Osteoblast (primary cell): ENCODE data around the gene PRICKLE2. TPM values are rescaled to one million over a fixed set of nuclear protein-coding genes. Genes with fewer than 3 reads are reported as not detected.

Experiments used
- DNase-seq: peaks from one replicate; pipeline ENCODE4 v3.0.0; 2011; ENCODE audit warnings: low spot score, mixed read lengths; ENCODE audit not compliant: insufficient read length; ENCODE audit errors: missing footprints
- H2AFZ ChIP-seq: 2 replicates; pipeline ENCODE4 v1.6.0; 2011; ENCODE audit warnings: mild to moderate bottlenecking, low read length
- H3K27ac ChIP-seq: 2 replicates; pipeline ENCODE4 v1.5.1; 2011; ENCODE audit warnings: mild to moderate bottlenecking, low read depth, low read length, moderate library complexity
- H3K27me3 ChIP-seq: 2 replicates; pipeline ENCODE4 v1.6.0; 2012; ENCODE audit warnings: mild to moderate bottlenecking, control low read depth, inconsistent platforms, low read length, moderate library complexity; ENCODE audit not compliant: insufficient read depth
- H3K36me3 ChIP-seq: 2 replicates; pipeline ENCODE4 v1.5.1; 2011; ENCODE audit warnings: mild to moderate bottlenecking, low read length, control low read depth, moderate library complexity; ENCODE audit not compliant: insufficient read depth
- H3K4me1 ChIP-seq: 2 replicates; pipeline ENCODE4 v1.5.1; 2011; ENCODE audit warnings: mild to moderate bottlenecking, low read length, control low read depth, moderate library complexity; ENCODE audit not compliant: insufficient read depth
- H3K4me2 ChIP-seq: 2 replicates; pipeline ENCODE4 v1.6.0; 2011; ENCODE audit warnings: mild to moderate bottlenecking, low read length; ENCODE audit not compliant: insufficient read depth
- H3K4me3 ChIP-seq: fragments of 200-600 bp; sonication (generic); 3 replicates; pipeline ENCODE4 v1.5.1; 2012; ENCODE audit warnings: mild to moderate bottlenecking, low read length, inconsistent platforms; ENCODE audit not compliant: insufficient read depth
- H3K79me2 ChIP-seq: 2 replicates; pipeline ENCODE4 v1.6.0; 2012; ENCODE audit warnings: mild to moderate bottlenecking, low read length, control low read depth, inconsistent platforms; ENCODE audit not compliant: insufficient read depth
- H3K9me3 ChIP-seq: 2 replicates; pipeline ENCODE4 v1.5.1; 2011; ENCODE audit warnings: low read depth, low read length, control low read depth
- H4K20me1 ChIP-seq: 2 replicates; pipeline ENCODE4 v1.6.0; 2012; ENCODE audit warnings: mild to moderate bottlenecking, low read length, control low read depth; ENCODE audit not compliant: insufficient read depth
- CTCF ChIP-seq: IDR thresholded peaks from 2 replicates; pipeline ENCODE4 v1.5.1; 2011; ENCODE audit warnings: mild to moderate bottlenecking, low read depth, low read length, moderate library complexity; ENCODE audit errors: extremely low read depth
- total RNA-seq: library from RNA; depleted of rRNA; stranded (reverse); fragments of >200 nt; gene quantifications from 2 replicates; pipeline ENCODE4 v1.2.3, GENCODE V29; 2012

Gene PRICKLE2
- total RNA-seq, 1 donor = 18.8 TPM

GRCh38 chr3:64104006-64104405, 121.3 kb downstream of the PRICKLE2 start:
- H3K27me3 ChIP-seq = no peaks in the 10 kb centered on the region

GRCh38 chr3:64103131-64103530, 122.1 kb downstream of the PRICKLE2 start:
- H3K36me3 ChIP-seq = peaks cover 8% of the 10 kb centered on the region
- no peak overlapping the region for H3K27ac ChIP-seq
- no peaks in the 10 kb centered on the region for H4K20me1 ChIP-seq
- no peaks in the 10 kb centered on the region for H3K9me3 ChIP-seq
- no peak for DNase-seq
- TF ChIP-seq CTCF = no peak
- H2AFZ ChIP-seq = no peak overlapping the region
- peaks cover 3% of the 10 kb centered on the region for H3K4me1 ChIP-seq
- no peak overlapping the region for H3K4me3 ChIP-seq
- no peaks in the 10 kb centered on the region for H3K79me2 ChIP-seq
- H3K4me2 ChIP-seq = no peak overlapping the region
- H3K27me3 ChIP-seq = no peaks in the 10 kb centered on the region

More at GRCh38 chr3:64104006-64104405, 121.3 kb downstream of the PRICKLE2 start:
- Histone ChIP-seq H4K20me1 (no peaks in the 10 kb centered on the region), H3K79me2 (no peaks in the 10 kb centered on the region), H3K4me2 (no peak overlapping the region), H3K4me1 (peaks cover 3% of the 10 kb centered on the region), H3K27ac (no peak overlapping the region), H3K9me3 (no peaks in the 10 kb centered on the region), H3K36me3 (peaks cover 2% of the 10 kb centered on the region), H2AFZ (no peak overlapping the region), H3K4me3 (no peak overlapping the region)
- no peak for TF ChIP-seq CTCF
- DNase-seq = no peak

DNA sequence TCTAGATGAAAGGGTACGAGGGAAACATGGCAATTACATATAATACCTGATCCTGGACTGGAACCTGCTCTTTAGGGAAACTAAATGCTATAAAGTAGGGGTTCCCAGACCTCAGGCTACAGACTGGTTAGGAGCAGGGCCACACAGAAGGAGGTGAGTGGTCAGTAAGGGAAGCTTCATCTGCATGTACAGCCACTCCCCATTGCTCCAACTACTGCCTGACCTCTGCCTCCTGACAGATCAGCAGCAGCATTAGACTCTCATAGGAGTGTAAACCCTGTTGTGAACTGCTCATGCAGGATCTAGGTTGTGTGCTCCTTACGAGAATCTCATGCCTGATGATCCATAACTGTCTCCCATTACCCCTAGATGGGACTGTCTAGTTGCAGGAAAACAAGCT, 123.1 kb downstream of the PRICKLE2 start:
- no peak overlapping the region for H3K4me2 ChIP-seq
- H3K4me3 ChIP-seq = no peak overlapping the region
- H3K4me1 ChIP-seq = peaks cover 3% of the 10 kb centered on the region
- H3K27me3 ChIP-seq = no peaks in the 10 kb centered on the region
- no peaks in the 10 kb centered on the region for H4K20me1 ChIP-seq
- DNase-seq = no peak
- H3K27ac ChIP-seq = no peak overlapping the region
- peaks cover 8% of the 10 kb centered on the region for H3K36me3 ChIP-seq
- no peaks in the 10 kb centered on the region for H3K9me3 ChIP-seq
- H3K79me2 ChIP-seq = no peaks in the 10 kb centered on the region
- TF ChIP-seq CTCF = no peak
- H2AFZ ChIP-seq = no peak overlapping the region

DNA sequence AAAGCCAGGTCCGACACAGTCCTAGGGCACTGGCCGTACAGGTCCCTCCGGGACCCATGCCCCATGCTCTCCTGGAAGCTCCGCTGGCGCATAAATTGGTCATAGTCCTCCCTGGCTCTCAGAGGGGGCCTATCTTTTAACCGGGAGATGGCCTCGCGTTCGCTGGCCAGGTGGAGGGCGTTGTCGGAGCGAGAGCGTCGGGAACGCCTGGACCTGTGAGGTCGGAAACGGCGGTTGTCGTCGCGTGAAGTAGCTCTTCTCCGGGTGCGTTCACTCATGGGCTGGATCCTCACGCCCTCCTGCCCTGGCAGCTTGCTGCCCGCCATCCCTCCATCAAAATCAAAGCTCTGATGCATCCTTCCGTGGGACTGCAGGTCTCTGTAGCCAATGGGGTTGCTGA, 126.0 kb downstream of the PRICKLE2 start:
- H3K27ac ChIP-seq = no peak overlapping the region
- no peaks in the 10 kb centered on the region for H3K79me2 ChIP-seq
- H3K4me3 ChIP-seq = no peak overlapping the region
- no peaks in the 10 kb centered on the region for H3K27me3 ChIP-seq
- no peak for TF ChIP-seq CTCF
- H3K36me3 ChIP-seq = peaks cover 13% of the 10 kb centered on the region
- no peak overlapping the region for H2AFZ ChIP-seq
- no peaks in the 10 kb centered on the region for H3K4me1 ChIP-seq
- no peak overlapping the region for H3K4me2 ChIP-seq
- no peaks in the 10 kb centered on the region for H4K20me1 ChIP-seq
- H3K9me3 ChIP-seq = no peaks in the 10 kb centered on the region
- no peak for DNase-seq
